ENCODE results near the gene FTSJ3.
A peak's percentile ranks its signal among the peaks of the same experiment; 100 is the strongest.

Gene FTSJ3

DNA sequence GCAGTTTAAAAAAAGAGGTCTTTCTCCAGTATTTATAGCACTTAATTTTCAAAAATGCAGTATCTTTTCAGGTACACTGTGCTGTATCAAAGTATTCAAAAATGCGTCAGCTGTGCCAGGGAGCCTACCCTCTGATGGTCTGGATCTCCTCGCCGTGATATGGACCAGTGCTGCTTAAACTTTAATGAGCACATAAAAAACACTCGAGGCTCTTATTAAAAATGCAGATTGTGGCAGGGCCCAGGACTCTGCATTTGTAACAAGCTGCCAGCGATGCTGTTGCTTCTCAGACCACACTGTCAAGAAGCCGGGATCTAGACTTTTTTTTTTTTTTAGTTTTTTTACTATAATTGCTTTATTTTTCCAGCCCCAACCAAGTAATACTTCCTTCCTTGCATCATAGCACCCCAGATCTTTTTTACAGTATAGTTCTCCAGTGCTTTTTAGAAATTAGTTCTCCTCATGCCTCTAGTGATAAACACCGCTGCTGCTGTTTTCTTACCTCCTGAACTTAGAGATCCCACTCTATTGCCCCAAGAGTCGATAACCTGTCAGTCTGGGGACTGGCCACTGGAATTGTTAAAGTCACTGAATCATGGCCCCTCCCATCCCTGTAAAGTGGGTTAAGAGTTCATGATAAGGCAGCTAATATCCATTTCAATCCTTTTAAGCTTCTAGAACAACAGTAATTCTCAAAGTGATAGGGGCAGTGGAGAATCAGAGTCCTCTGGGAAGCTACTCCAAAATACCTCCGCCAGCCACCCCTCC lies 16.6 kb upstream of the FTSJ3 start:
- no peak for DNase-seq (ENCODE audit: low read depth in 2 of 2)

GRCh38 chr17:63843387-63843888 lies 16.0 kb upstream of the FTSJ3 start:
- peak in 1 of 2 donors; percentile 37 for DNase-seq (ENCODE audit: low read depth in 2 of 2)

- peak; percentile 99 to 100 for DNase-seq (ENCODE audit: low read depth in 2 of 2)
Measured at GRCh38 chr17:63842540-63843386, 15.3 kb upstream of the FTSJ3 start, which contains the start of gene SMARCD2. SMARCD2 (minus strand) TSS chr17:63842685; CDS start chr17:63842674, 11 bp downstream.

GRCh38 chr17:63842173-63842539 lies 14.7 kb upstream of the FTSJ3 start:
- DNase-seq (ENCODE audit: low read depth in 2 of 2) = no peak

DNA sequence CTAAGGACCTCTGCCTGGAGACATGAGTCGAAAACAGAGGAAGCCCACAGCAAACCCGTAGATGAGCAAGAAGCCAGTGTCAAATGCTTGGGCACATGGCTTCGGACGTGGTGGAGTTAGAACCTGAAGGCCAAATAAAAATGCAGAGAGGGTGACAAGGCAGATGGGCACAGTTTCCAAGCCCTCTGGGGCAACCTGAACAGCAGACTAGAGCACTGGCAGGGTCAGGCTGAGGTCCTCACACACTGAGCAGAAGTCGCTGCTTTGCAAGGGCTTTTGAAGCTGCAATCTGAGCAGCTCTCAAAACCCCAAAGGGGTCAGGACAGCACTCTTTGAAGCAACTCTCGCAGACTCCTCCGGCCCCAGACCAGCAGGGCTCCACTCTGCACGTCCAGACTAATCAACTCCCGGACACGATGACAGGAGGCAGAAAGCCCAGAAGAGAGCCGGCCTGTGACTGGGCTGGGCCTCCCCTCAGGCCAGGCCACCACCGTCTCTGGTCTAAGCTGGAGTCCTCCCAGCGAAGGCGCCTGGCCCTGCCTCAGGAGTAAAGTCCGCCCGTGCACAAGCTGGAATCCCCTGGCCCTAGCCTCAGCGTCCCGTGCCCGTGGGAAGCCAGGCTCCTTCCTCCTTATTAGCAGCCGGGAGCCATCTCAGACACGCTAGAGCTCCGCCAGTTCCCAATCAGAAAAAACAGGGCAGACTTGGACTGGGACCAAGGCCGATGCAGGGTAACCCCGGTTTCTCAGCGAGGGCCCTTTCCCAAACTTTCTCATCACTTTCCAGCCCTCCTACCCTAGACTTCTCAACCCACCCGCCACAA lies 14.1 kb upstream of the FTSJ3 start:
- DNase-seq (ENCODE audit: low read depth in 2 of 2) = no peak

DNA sequence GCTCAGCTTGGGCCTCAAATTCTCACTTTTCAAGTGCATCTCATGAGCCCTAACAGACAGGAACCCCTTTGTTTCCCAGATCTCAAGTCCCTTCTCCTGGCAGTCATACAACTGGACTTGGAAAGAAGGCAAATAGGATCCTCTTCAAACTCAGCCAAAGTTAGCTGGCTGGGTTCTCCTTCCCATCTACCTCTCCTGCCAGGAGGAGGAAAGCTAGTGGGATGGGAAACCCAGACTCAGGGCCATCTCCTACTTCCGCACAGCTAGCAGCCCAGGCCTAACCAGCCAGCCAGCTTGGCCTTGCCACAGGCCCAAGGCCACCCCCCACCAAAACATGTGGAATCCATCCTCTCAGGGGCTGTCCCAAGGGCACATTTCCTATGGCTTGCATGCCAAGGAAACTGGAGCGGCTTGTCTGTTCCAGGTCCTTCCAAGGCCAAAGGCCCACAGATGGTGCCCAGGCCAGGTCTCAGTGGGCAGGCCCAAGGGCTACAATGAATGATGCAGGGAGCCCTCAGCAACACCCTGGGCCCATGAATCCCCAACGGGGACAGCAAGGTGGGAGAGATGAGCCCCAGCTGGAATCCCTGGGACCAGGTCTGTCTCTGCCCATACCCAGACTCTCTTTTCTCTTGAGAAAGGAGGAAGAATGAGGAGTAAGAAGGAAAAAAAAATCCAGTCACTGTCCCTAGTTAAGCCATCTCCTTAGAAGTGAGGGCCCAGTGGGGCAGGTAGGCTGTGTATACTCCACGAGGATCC lies 13.3 kb upstream of the FTSJ3 start:
- no peak for DNase-seq (ENCODE audit: low read depth in 2 of 2)

- no peak for DNase-seq (ENCODE audit: low read depth in 2 of 2)
Measured at GRCh38 chr17:63838631-63839171, 11.2 kb upstream of the FTSJ3 start.

DNA sequence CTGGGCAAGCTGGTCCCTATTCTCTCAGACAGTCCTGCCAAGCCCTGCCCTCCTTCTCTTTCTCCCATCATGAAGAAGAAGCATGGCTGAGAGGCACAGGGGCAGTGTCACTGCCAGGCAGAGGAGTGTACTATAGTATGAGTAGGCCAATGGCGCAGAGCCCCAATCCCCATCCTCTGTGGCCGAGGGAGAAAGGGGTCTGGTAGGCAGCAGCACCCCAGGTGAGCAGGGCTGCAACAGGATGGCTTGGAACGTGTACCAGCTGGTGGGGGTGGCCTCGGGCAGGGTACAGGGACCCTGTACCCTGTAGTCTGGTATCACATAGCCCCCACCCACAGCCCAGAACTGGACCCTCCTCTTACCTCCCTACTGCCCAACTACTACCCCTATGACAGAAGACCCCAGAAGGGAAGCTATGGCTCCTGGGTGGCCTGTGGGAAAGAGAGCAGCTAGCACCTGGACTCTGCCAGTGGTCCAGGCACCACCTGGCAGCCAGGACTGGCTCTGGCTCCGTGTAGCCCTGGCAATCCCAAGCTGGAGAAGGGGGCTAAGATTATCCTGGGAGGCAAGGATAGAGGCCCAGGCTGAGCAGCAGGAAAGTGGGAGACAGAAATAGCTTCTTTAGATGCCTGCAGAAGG lies 10.6 kb upstream of the FTSJ3 start:
- no peak for DNase-seq (ENCODE audit: low read depth in 2 of 2)

DNA sequence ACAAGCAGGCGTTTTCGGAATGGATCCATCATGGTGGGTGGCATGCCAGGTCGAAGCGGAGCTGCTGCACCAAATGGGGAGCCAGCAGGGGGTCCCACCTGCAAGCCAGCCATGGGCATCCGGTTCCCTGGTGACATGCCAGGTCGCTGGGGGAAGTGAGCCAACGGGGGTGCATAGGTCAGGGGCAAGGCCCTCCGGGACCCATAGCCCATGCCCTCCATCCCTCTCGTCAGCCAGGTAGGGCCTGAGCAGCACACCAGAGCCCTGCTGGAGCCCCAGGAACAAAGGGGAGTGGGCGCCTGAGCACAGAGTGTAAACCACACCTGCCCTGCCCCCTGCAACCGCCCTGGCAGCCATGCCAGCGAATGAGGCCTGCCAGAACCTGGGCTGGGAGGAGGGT lies 10.0 kb upstream of the FTSJ3 start:
- DNase-seq (ENCODE audit: low read depth in 2 of 2) = no peak

DNA sequence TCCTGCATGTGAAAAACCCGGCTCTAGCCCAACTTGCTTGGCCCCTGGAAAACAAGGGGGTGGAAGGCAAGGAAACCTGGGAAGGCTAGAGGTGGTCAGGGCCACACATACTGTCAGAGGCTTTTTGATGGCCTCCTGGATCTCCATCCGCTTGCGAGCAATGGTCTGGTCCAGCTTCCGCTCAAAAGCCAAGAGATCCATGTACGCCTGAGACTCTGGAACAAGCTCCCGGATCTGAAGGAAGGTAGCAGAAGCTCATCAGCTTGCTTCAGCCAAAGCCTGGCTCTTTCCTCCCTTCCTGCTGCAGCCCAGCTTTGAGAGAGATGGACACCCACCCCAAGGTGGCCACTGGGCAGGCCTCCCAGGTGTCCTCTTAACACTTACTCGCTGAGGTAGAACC lies 9.3 kb upstream of the FTSJ3 start:
- no peak for DNase-seq (ENCODE audit: low read depth in 2 of 2)

- DNase-seq (ENCODE audit: low read depth in 2 of 2) = no peak
Measured at GRCh38 chr17:63835167-63835720, 7.8 kb upstream of the FTSJ3 start.

- peak in 1 of 2 donors; percentile 67 for DNase-seq (ENCODE audit: low read depth in 2 of 2)
Measured at GRCh38 chr17:63834431-63835166, 7.1 kb upstream of the FTSJ3 start.

- DNase-seq (ENCODE audit: low read depth in 2 of 2) = no peak
Measured at GRCh38 chr17:63833741-63834373, 6.4 kb upstream of the FTSJ3 start.

DNA sequence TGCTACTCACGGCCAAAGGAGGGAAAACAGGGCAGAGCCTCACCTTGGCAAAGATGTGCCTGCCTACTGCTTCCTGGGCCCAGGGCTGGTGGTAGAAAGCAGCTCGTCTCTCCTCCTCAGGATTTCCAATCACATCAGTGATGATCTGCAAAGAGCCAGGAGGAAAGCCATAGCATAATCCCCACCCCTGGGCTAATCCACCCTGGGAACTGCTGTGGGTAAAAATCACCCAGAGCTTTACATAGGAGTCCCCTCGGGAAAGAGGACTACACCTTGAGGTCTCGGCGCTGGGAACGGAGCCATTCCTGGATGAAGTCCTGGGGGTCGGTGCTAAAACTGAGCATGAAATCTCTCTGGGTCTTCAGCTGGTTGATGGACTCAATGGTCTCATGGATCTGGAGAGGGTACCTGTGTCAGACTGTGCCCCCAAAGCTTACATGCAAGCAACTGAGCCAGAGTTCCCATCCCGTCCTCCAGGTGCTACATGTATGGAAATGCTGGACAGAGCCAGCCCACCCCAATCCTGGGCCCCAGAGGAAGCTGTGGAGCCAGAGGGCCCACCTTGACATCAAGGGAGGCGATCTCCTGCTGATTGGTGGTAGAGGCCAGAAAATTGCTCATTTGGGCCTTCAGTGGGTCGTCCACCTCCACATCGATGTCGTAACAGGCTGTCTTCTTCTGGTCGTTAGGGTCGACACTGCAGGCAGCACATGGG lies 5.7 kb upstream of the FTSJ3 start:
- DNase-seq (ENCODE audit: low read depth in 2 of 2) = no peak

DNA sequence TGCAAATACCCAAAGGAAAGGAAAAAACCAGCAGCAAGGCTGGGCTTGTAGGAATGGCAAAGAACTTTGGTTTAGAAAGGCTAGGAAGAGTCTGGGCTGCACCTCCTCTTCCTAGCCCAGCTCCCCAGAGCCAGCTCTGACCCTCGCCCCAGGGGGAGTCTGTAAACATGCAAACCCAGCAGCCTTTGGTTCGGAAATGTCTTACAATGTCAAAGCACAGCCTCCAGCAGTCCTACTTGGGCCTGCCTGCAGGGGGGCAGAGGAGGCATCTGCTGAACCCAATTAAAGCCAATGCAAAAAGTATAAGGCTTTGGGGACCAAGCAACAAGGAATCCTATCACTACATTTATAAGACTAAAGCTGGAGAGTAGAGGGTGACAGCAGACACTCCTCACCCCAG lies 5.0 kb upstream of the FTSJ3 start:
- DNase-seq (ENCODE audit: low read depth in 2 of 2) = no peak

DNA sequence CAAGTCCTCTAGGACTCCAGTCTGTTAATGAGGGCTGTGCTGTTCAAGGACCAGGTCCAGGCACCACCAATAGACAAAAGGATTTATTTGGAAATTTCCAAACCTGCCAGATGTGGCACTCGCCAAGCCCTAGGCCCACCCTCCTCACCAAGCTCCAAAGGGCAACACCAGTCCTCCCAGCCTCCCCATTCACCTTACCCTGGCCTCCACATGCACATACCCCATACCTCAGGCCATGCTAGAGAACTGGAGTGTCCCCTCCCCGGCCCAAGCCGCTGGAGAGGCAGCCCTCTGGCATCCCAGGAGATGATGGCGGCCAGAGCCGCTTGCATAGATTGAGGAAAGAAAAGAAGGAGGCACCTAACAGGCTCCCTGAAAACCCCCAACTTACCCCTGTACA lies 4.6 kb upstream of the FTSJ3 start:
- DNase-seq (ENCODE audit: low read depth in 2 of 2) = no peak

- no peak for DNase-seq (ENCODE audit: low read depth in 2 of 2)
Measured at GRCh38 chr17:63831505-63831904, 4.0 kb upstream of the FTSJ3 start.

- no peak for DNase-seq (ENCODE audit: low read depth in 2 of 2)
Measured at GRCh38 chr17:63830904-63831491, 3.5 kb upstream of the FTSJ3 start.
